Fibroblast of the conjunctiva (primary cell): ENCODE measurements around the gene ARL5B.
A peak's percentile ranks its signal among the peaks of the same experiment; 100 is the strongest.
"Not testable (repeated sequence)": the region's sequence is repeated elsewhere in the genome, so short reads cannot be mapped to it uniquely, and the experiment has no call there.

ENCODE experiments used
- DNase-seq: peaks from one replicate; pipeline ENCODE4 v3.0.0-alpha.2; 2010; ENCODE audit warnings: low read depth

The ARL5B gene, protein sequence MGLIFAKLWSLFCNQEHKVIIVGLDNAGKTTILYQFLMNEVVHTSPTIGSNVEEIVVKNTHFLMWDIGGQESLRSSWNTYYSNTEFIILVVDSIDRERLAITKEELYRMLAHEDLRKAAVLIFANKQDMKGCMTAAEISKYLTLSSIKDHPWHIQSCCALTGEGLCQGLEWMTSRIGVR

GRCh38 chr10:18659125-18659818 lies at the start of gene ARL5B:
Gene ARL5B (plus strand): TSS chr10:18659431. CDS start chr10:18659638, 207 bp downstream.
- DNase-seq: peak; percentile 95

GRCh38 chr10:18610517-18610916 lies 48.7 kb upstream of the ARL5B start:
- peak; percentile 57 for DNase-seq

- no peak for DNase-seq
Observed at GRCh38 chr10:18611168-18611567, 48.1 kb upstream of the ARL5B start.

DNA sequence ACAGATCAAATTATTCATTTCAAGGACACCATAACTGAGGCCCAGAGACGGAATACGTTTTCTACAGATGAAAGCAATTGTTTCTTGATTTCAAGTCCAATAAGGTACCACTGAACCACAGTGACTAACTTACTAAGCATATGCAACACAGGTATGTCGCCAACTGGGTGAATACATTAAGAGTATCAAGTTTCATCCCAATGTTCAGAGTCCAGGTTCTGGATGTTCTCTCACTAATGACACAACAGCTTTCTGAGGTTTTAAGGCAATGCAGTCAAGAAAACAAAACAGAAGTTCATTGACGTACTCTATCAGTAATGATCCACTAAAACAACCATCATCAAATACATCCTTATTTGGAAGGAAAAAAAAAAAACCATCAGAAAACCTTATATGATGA lies 43.6 kb upstream of the ARL5B start:
- no peak for DNase-seq

DNA sequence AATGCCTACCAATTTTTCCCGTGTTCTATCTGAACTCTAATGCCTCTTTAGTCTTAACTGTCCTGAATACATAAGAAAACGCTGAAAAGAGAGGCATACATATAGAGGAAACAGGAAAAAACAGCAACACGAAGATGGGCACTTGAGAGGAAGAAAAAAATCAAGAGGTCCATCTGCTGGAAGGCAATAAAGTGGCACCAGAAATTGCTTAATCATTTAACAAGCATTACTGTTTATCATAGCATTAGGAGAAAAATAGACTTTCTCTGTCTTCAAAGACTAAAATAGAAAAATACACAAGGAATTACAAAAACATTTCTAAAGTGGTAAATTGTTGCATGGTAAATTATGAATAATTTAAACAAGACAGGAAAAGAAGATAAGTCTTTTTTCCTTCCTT lies 42.9 kb upstream of the ARL5B start:
- no peak for DNase-seq

GRCh38 chr10:18619016-18619415 lies 40.2 kb upstream of the ARL5B start:
- DNase-seq: no peak

DNA sequence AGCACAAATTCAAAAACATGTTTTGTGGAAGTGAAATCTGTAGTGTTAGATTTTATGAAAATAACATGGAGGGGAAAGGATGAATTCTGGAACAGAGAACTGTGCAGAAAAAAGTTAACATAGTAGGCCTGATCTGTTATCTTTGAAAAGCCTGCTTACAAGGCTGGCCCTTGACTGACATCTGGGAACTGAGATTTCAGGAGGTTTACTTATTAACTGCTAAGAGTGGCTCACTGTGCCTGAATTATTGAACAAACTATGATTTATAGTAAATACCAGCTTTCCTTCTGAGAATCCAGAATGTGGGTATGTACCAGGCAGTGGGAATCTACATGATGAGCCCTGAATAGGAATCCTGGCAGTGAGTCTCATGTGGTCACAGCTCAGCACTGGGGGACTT lies 38.4 kb upstream of the ARL5B start:
- no peak for DNase-seq

DNA sequence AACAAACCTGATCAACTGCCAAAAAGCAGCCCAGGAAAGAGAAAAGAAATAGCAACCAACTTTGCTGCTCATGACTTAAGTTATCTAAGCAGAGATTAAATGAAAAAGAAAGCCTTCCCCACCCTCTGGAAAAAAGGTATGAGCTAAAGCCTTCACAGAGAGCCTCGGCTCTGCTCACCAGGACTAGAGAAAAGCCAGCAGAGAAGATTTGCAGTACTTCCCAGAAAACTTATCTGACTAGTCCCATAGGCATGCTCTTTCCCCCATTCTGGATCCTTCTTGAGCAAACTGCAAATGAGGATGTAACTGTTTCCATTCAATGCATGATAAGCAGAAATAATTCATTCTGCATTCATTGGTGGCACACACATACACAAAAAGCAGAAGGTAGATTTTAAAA lies 35.6 kb upstream of the ARL5B start:
- not testable (repeated sequence) for DNase-seq

DNA sequence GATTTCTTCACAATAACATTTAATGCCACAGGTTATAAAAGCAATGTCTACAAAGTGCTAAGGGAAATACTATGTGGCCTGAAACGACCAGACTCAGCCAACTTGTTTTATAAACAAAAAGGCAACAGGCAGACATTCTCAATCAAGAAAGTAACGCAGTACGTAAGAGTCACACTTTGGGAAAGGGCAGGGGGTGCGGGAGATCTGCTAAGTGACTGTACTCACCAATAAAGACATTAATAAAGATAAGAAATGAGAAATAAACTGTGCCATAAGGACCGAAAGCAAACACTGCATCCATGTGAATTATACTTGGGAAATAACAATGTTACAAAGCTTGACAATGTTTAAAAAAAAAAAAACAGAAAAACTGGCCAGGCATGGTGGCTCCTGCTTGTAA lies 33.3 kb upstream of the ARL5B start:
- DNase-seq: no peak

GRCh38 chr10:18627452-18628018 lies 31.7 kb upstream of the ARL5B start:
- peak; percentile 57 for DNase-seq

GRCh38 chr10:18632500-18632899 lies 26.7 kb upstream of the ARL5B start:
- DNase-seq: not testable (repeated sequence)

- no peak for DNase-seq
Observed at GRCh38 chr10:18635995-18636394, 23.2 kb upstream of the ARL5B start.

GRCh38 chr10:18637400-18637799 lies 21.8 kb upstream of the ARL5B start:
- not testable (repeated sequence) for DNase-seq

DNA sequence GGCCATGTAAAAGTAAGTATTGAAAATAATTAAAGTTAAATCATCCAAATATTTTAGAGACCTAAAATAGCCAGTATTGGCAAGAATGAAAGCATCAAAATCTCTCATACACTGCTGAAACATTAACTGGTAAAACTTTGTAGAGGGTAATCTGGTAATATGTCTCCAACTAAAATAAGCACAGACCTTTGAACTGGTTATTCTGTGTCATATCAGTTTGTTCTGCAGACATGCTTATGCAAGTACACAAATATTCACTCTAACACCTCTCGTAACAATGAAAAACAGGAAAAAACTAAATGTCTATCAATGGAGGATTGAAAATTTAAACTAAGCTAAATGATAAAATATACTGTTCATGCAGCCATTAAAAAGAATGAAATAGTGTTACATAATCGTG lies 19.5 kb upstream of the ARL5B start:
- DNase-seq: not testable (repeated sequence)

GRCh38 chr10:18647151-18647550 lies 12.1 kb upstream of the ARL5B start:
- no peak for DNase-seq

- DNase-seq: no peak
Observed at GRCh38 chr10:18647945-18648344, 11.3 kb upstream of the ARL5B start.

- no peak for DNase-seq
Observed at GRCh38 chr10:18649364-18649959, 9.8 kb upstream of the ARL5B start.

GRCh38 chr10:18650404-18650997 lies 8.7 kb upstream of the ARL5B start:
- DNase-seq: no peak

DNA sequence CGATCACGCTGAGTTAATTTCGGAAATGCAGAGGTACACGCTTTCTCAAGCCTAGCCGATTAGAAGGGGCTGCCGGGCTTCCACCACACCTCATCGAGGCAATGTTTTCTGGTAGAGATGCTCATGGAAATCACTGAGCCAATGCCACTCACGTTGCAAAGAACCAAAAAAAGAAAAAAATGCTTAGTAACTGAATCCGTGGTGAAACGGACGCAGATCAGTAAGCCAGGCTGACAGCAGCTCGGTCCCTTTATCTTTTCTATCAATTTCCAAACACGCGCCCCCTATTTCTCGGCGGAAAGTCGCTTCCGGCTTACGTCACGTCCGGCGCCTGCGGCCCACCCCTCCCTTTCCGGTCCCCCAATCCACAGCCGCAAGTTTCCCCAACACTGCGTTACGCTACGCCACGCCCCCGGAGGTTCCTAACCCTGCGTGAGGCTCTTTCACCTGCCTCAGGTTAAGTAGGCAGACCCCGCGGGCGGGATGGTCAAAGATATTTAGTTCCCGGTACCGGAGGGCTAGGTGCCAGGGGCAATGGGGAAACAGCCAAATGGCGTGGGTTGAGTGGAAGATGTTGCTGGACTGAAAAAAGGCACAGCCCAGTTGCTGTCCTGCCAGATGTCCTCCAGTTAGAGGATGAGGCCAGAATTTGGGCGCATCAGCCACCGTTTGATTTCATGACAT lies 7.8 kb upstream of the ARL5B start, which contains the start of gene NSUN6:
NSUN6 (minus strand) TSS at position 264 of the 684 bp plus-strand sequence. CDS start 384 bp downstream, outside the sequence.
- peak; percentile 57 for DNase-seq

GRCh38 chr10:18653112-18653511 lies 6.1 kb upstream of the ARL5B start:
- DNase-seq: no peak

GRCh38 chr10:18656724-18657123 lies 2.5 kb upstream of the ARL5B start:
- no peak for DNase-seq
